Measurements from ENCODE around the gene CHCHD3. TPM values are rescaled to one million over a fixed set of nuclear protein-coding genes. Genes with fewer than 3 reads are reported as not detected.

CHCHD3 gene
- total RNA-seq, 1 donor from 2014 or later, result 50.6 TPM

GRCh38 chr7:132785870-132786269, 296.0 kb downstream of the CHCHD3 start:
- Histone ChIP-seq H3K4me1 (no peaks in the 10 kb centered on the region), H3K27me3 (no peaks in the 10 kb centered on the region), H3K4me3 (no peak overlapping the region), H3K36me3 (no peaks in the 10 kb centered on the region), H3K9me3 (no peaks in the 10 kb centered on the region), H3K27ac (no peak overlapping the region)
- DNase-seq (ENCODE audit: extremely low spot score in 2 of 2), result no peak
- TF ChIP-seq POLR2A (IDR thresholded peaks at IDR 0.05) (no peak), POLR2AphosphoS5 (IDR thresholded peaks at IDR 0.05; ENCODE audit: insufficient read depth in 1 of 2, low read depth in 1 of 2) (no peak), CTCF (IDR thresholded peaks at IDR 0.05) (no peak)
- intact Hi-C loops (cut with DNase I), result no loop called here

GRCh38 chr7:132784406-132784805, 297.5 kb downstream of the CHCHD3 start:
- TF ChIP-seq CTCF (IDR thresholded peaks at IDR 0.05) (no peak), POLR2AphosphoS5 (IDR thresholded peaks at IDR 0.05; ENCODE audit: insufficient read depth in 1 of 2, low read depth in 1 of 2) (no peak), POLR2A (IDR thresholded peaks at IDR 0.05) (no peak)
- Histone ChIP-seq H3K36me3 (no peaks in the 10 kb centered on the region), H3K4me3 (no peak overlapping the region), H3K27ac (no peak overlapping the region), H3K4me1 (no peaks in the 10 kb centered on the region), H3K27me3 (no peaks in the 10 kb centered on the region), H3K9me3 (no peaks in the 10 kb centered on the region)
- DNase-seq (ENCODE audit: extremely low spot score in 2 of 2), result no peak
- intact Hi-C loops (cut with DNase I), result no loop called here

- H3K36me3 ChIP-seq, result no peaks in the 10 kb centered on the region
- DNase-seq (ENCODE audit: extremely low spot score in 2 of 2), result no peak
- no peaks in the 10 kb centered on the region for H3K9me3 ChIP-seq
- no peaks in the 10 kb centered on the region for H3K27me3 ChIP-seq
- H3K4me3 ChIP-seq, result no peak overlapping the region
- H3K4me1 ChIP-seq, result no peaks in the 10 kb centered on the region
- no peak overlapping the region for H3K27ac ChIP-seq
- TF ChIP-seq POLR2AphosphoS5 (IDR thresholded peaks at IDR 0.05; ENCODE audit: insufficient read depth in 1 of 2, low read depth in 1 of 2) (no peak), POLR2A (IDR thresholded peaks at IDR 0.05) (no peak), CTCF (IDR thresholded peaks at IDR 0.05) (no peak)
- intact Hi-C loops (cut with DNase I), result no loop called here
Observed at GRCh38 chr7:132783824-132784223, 298.1 kb downstream of the CHCHD3 start.

- no peak for DNase-seq (ENCODE audit: extremely low spot score in 2 of 2)
- Histone ChIP-seq H3K4me3 (no peak overlapping the region), H3K9me3 (no peaks in the 10 kb centered on the region), H3K36me3 (no peaks in the 10 kb centered on the region), H3K27me3 (no peaks in the 10 kb centered on the region), H3K27ac (no peak overlapping the region), H3K4me1 (no peaks in the 10 kb centered on the region)
- intact Hi-C loops (cut with DNase I), result no loop called here
- TF ChIP-seq CTCF (IDR thresholded peaks at IDR 0.05) (no peak), POLR2A (IDR thresholded peaks at IDR 0.05) (no peak), POLR2AphosphoS5 (IDR thresholded peaks at IDR 0.05; ENCODE audit: insufficient read depth in 1 of 2, low read depth in 1 of 2) (no peak)
Observed at GRCh38 chr7:132782777-132783640, 298.9 kb downstream of the CHCHD3 start.

- no peak overlapping the region for H3K27ac ChIP-seq
- H3K4me3 ChIP-seq, result no peak overlapping the region
- H3K4me1 ChIP-seq, result no peaks in the 10 kb centered on the region
- H3K9me3 ChIP-seq, result no peaks in the 10 kb centered on the region
- no peaks in the 10 kb centered on the region for H3K36me3 ChIP-seq
- no peak for DNase-seq (ENCODE audit: extremely low spot score in 2 of 2)
- H3K27me3 ChIP-seq, result no peaks in the 10 kb centered on the region
- intact Hi-C loops (cut with DNase I), result no loop called here
- TF ChIP-seq CTCF (IDR thresholded peaks at IDR 0.05) (no peak), POLR2A (IDR thresholded peaks at IDR 0.05) (no peak), POLR2AphosphoS5 (IDR thresholded peaks at IDR 0.05; ENCODE audit: insufficient read depth in 1 of 2, low read depth in 1 of 2) (no peak)
Observed at GRCh38 chr7:132780822-132781221, 301.1 kb downstream of the CHCHD3 start.

All from vagina (tissue), 2 donors.